Esophagus (tissue), 2 donors: ENCODE results near the gene SMPD3. TPM values are rescaled to one million over a fixed set of nuclear protein-coding genes. Genes with fewer than 3 reads are reported as not detected.
A peak's percentile ranks its signal among the peaks of the same experiment; 100 is the strongest.

ENCODE experiments used
- H3K27ac ChIP-seq, 2 donors: one replicate each; pipeline ENCODE4 v1.5.1; 2013; ENCODE audit warnings: low read depth in 2 of 2, mild to moderate bottlenecking in 2 of 2, inconsistent platforms in 1 of 2, low read length in 1 of 2, moderate library complexity in 1 of 2
- H3K27me3 ChIP-seq, 2 donors: one replicate each; pipeline ENCODE4 v1.6.1; 2013; ENCODE audit warnings: low read length in 2 of 2, control low read depth in 1 of 2, mild to moderate bottlenecking in 1 of 2; ENCODE audit not compliant: insufficient read depth in 2 of 2, control insufficient read depth in 1 of 2
- H3K36me3 ChIP-seq, 2 donors: one replicate each; pipeline ENCODE4 v1.6.1; 2013; ENCODE audit warnings: low read length in 1 of 2; ENCODE audit not compliant: control insufficient read depth in 2 of 2, insufficient read depth in 2 of 2
- H3K4me1 ChIP-seq, 2 donors: one replicate each; pipeline ENCODE4 v1.6.1; 2013; ENCODE audit warnings: low read length in 1 of 2; ENCODE audit not compliant: control insufficient read depth in 2 of 2, insufficient read depth in 2 of 2
- H3K4me3 ChIP-seq, 2 donors: one replicate each; pipeline ENCODE4 v1.5.1; 2013; ENCODE audit warnings: low read length in 2 of 2, mild to moderate bottlenecking in 2 of 2, low read depth in 1 of 2, moderate library complexity in 1 of 2
- H3K9me3 ChIP-seq, 2 donors: one replicate each; pipeline ENCODE4 v1.6.1; 2013; ENCODE audit warnings: mild to moderate bottlenecking in 2 of 2, low read depth in 1 of 2, low read length in 1 of 2, moderate library complexity in 1 of 2; ENCODE audit not compliant: control insufficient read depth in 2 of 2, insufficient read depth in 1 of 2
- WGBS, 2 donors: extraction: QIAGEN DNeasy Blood & Tissue Kit; methylation state at CpG; one replicate each; pipeline ENCODE4 v1.1.7; 2013; 5-methylcytosine and 5-hydroxymethylcytosine counted together
- polyA plus RNA-seq, 2 donors: library from polyadenylated mRNA; stranded (reverse); fragments of 200-250 nt; gene quantifications; one replicate each; pipeline ENCODE4 v1.2.3, GENCODE V29; 2013
- donor health status: healthy with polysubstance abuse.
- donor health status: Bipolar disorder and iron deficiency.

SMPD3 gene
- polyA plus RNA-seq, 2 donors: 0.41 to 4.0 TPM

GRCh38 chr16:68324780-68325357 lies 123.4 kb downstream of the SMPD3 start:
- H3K36me3 ChIP-seq: peaks cover 9 to 11% of the 10 kb centered on the region in 2 donors
- H3K27me3 ChIP-seq: no peaks in the 10 kb centered on the region
- H3K27ac ChIP-seq: no peak overlapping the region
- 72 to 80% methylated on average over 8 of the region's 8 CpGs for WGBS, 2 donors
- H3K4me3 ChIP-seq: no peak overlapping the region
- no peaks in the 10 kb centered on the region for H3K4me1 ChIP-seq
- no peaks in the 10 kb centered on the region for H3K9me3 ChIP-seq

DNA sequence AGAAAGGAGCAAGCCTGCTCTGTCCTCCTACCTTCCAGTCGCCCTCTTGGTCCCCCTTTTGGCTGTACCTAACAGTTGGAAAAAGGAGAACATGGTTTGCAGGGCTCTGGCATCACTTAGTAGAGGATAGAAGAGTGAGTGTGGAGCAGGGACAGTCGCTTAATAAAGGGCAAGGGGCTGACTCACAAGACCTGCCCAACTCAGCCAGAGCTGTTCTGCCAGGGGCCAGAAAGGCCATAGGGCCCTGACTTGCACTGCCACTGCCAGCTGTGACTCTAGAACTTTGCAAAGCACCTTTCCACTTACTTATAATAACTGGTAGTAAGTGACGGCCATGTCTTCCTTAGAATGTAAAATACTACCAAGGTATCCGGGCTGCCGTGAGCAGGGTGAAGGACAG lies 124.0 kb downstream of the SMPD3 start:
- H3K4me3 ChIP-seq: no peak overlapping the region
- H3K27ac ChIP-seq: no peak overlapping the region
- H3K36me3 ChIP-seq: peaks cover 9 to 12% of the 10 kb centered on the region in 2 donors
- no peaks in the 10 kb centered on the region for H3K9me3 ChIP-seq
- no peaks in the 10 kb centered on the region for H3K27me3 ChIP-seq
- no peaks in the 10 kb centered on the region for H3K4me1 ChIP-seq
- WGBS, 2 donors: 96 to 97% methylated on average over 5 of the region's 5 CpGs

GRCh38 chr16:68319185-68319908 lies 129.0 kb downstream of the SMPD3 start:
- 88 to 90% methylated on average over 6 of the region's 6 CpGs for WGBS, 2 donors

DNA sequence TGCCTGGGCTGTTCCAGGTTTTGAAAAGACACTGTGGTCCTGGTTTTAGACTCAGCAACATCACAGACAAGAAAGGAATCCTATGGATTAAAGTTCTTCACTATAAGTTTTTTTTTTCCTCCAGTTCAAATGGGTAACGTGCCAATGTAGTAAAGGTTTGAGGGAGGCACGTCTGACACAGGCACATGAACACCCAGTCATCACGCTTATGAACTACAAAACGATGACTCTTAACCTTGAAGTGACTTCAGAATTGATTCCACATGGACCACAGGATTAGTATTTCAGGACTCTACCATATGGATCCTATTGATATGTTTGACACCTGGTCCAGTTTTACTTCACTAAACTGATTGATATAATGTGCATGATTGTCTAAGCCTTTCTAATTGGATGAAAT lies 135.2 kb downstream of the SMPD3 start:
- 77 to 80% methylated on average over 4 of the region's 4 CpGs for WGBS, 2 donors
- Histone ChIP-seq H3K9me3 (no peaks in the 10 kb centered on the region), H3K27me3 (no peaks in the 10 kb centered on the region), H3K4me1 (peaks cover 4 to 6% of the 10 kb centered on the region in 2 donors), H3K27ac (no peak overlapping the region), H3K4me3 (no peak overlapping the region), H3K36me3 (peaks cover 0 to 4% of the 10 kb centered on the region in 2 donors)

More at GRCh38 chr16:68319185-68319908, 129.0 kb downstream of the SMPD3 start:
- H3K4me3 ChIP-seq: no peak overlapping the region
- H3K27ac ChIP-seq: no peak overlapping the region
- H3K9me3 ChIP-seq: no peaks in the 10 kb centered on the region
- H3K4me1 ChIP-seq: no peaks in the 10 kb centered on the region
- no peaks in the 10 kb centered on the region for H3K27me3 ChIP-seq
- peaks cover 10 to 12% of the 10 kb centered on the region in 2 donors for H3K36me3 ChIP-seq

DNA sequence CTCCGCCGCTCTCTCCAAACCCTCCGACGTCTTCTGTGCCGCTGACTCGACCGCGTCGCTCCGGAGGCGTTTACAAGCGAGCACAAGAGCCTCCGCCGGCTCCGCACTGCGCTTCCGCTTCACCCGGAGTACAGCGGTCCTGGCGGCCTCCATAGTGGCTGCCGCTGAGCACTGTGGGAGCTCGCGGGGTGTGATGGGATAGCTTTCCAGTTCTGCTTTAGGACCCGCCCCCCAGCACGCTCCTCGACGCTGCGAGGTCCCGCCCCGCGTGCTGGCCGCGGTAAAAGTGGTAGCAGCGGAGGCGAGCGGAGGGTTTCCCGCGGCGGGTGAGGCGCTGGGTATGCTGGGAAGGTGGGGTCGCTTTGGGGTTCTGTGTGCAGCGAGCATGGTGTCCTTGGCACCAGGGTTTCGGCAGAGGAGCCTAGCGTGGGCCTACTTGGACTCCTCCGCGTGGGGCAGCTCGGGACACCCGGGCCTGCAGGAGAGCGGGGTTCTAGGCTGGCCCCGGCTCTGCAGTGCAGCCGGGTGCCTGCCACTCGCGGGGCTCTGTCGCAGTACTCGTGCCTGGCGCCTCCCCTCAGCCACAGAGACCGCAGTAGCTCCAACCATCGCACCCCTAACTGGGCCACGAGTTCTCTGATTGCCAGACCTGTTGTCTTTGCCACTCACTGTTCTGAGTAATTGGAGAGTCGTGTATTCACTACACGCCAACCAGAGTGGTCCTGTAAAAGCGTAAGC lies 137.4 kb downstream of the SMPD3 start, which contains the start of the genes PRMT7 and SLC7A6OS:
Gene PRMT7, plus strand, starts transcription at position 246 of the 738 bp plus-strand sequence. CDS start 4,961 bp downstream, outside the sequence.
Gene SLC7A6OS, minus strand, starts transcription at position 173 of the 738 bp plus-strand sequence. Its CDS starts 20 bp downstream, at position 153.
- Histone ChIP-seq H3K36me3 (peaks cover 0 to 5% of the 10 kb centered on the region in 2 donors), H3K4me1 (peaks cover 4 to 6% of the 10 kb centered on the region in 2 donors), H3K4me3 (peak within 1 kb of the TSS; percentile 94 to 95), H3K27me3 (no peaks in the 10 kb centered on the region), H3K27ac (peak within 1 kb of the TSS; percentile 88 to 92), H3K9me3 (no peaks in the 10 kb centered on the region)
- 0% methylated on average over 58 to 62 of the region's 62 CpGs for WGBS, 2 donors

GRCh38 chr16:68310437-68310773 lies 137.9 kb downstream of the SMPD3 start:
- Histone ChIP-seq H3K4me3 (peak overlapping the region; percentile 94 to 95), H3K36me3 (peaks cover 0 to 3% of the 10 kb centered on the region in 2 donors), H3K27me3 (no peaks in the 10 kb centered on the region), H3K4me1 (peaks cover 4 to 6% of the 10 kb centered on the region in 2 donors), H3K9me3 (no peaks in the 10 kb centered on the region), H3K27ac (peak overlapping the region; percentile 88 to 92)
- 0% methylated on average over 25 to 29 of the region's 29 CpGs for WGBS, 2 donors

GRCh38 chr16:68309799-68310198 lies 138.5 kb downstream of the SMPD3 start:
- H3K27ac ChIP-seq: no peak overlapping the region
- peaks cover 0 to 7% of the 10 kb centered on the region in 2 donors for H3K36me3 ChIP-seq
- no peaks in the 10 kb centered on the region for H3K27me3 ChIP-seq
- H3K4me1 ChIP-seq: peaks cover 4 to 6% of the 10 kb centered on the region in 2 donors
- 37 to 38% methylated on average over 6 of the region's 6 CpGs for WGBS, 2 donors
- H3K4me3 ChIP-seq: peak overlapping the region; percentile 94 to 95
- H3K9me3 ChIP-seq: no peaks in the 10 kb centered on the region

Other genes starting within 250 kb of the SMPD3 start
- 10 to 100 TPM; 80.5 to 90.5 TPM for gene ESRP2, start 212.4 kb downstream of the SMPD3 start, polyA plus RNA-seq
- 1 to 10 TPM; 3.9 to 5.2 TPM for gene PLA2G15, start 203.1 kb downstream of the SMPD3 start, polyA plus RNA-seq
- 1 to 10 TPM; 4.1 to 4.2 TPM for gene SLC7A6, start 184.0 kb downstream of the SMPD3 start, polyA plus RNA-seq
- gene SLC7A6OS, start 137.6 kb downstream of the SMPD3 start, polyA plus RNA-seq: 1 to 10 TPM; 4.4 to 4.9 TPM
- 10 to 100 TPM; 22.6 to 36.0 TPM for gene PRMT7, start 137.5 kb downstream of the SMPD3 start, polyA plus RNA-seq
- gene ZFP90, start 90.8 kb upstream of the SMPD3 start, polyA plus RNA-seq: 1 to 10 TPM; 4.2 to 4.6 TPM
- gene CDH3, start 196.8 kb upstream of the SMPD3 start, polyA plus RNA-seq: 10 to 100 TPM; 12.2 to 36.3 TPM